CD4-positive, alpha-beta memory T cell (primary cell): ENCODE measurements around the gene TEKTIP1. TPM values are rescaled to one million over a fixed set of nuclear protein-coding genes. Genes with fewer than 3 reads are reported as not detected.

Experiments used
- CTCF ChIA-PET: fragments of 350-600 bp; sonication (Branson Sonifier 250); formaldehyde crosslinking; loops from one replicate; lab custom pipeline; 2021; ENCODE audit warnings: inconsistent platforms; ENCODE audit not compliant: partially characterized antibody; lab: Charles Lee
- POLR2A ChIA-PET: fragments of 350-600 bp; sonication (Branson Sonifier 250); formaldehyde crosslinking; loops from one replicate; lab custom pipeline; 2021; ENCODE audit not compliant: partially characterized antibody; lab: Charles Lee
- DNase-seq, 5 donors: peaks; one replicate each; pipeline versions ENCODE4 v3.0.0 to v3.0.0-alpha.2; 2020 to 2022; ENCODE audit warnings: mixed read lengths in 1 of 5
- H3K27ac ChIP-seq: one replicate; pipeline ENCODE4 v1.7.0; 2013; ENCODE audit warnings: low read depth, low read length
- H3K27me3 ChIP-seq: 2 replicates; pipeline ENCODE4 v1.7.0; 2013; ENCODE audit warnings: mild to moderate bottlenecking, low read length, moderate library complexity; ENCODE audit not compliant: insufficient read depth
- H3K36me3 ChIP-seq: 2 replicates; pipeline ENCODE4 v1.7.0; 2013; ENCODE audit warnings: mild to moderate bottlenecking, low read length, moderate library complexity; ENCODE audit not compliant: insufficient read depth
- H3K4me1 ChIP-seq: 2 replicates; pipeline ENCODE4 v1.7.0; 2013; ENCODE audit warnings: mild to moderate bottlenecking, low read length, moderate library complexity; ENCODE audit not compliant: insufficient read depth
- H3K4me3 ChIP-seq, 2 donors: one replicate each; pipeline ENCODE4 v1.7.0; 2013; ENCODE audit warnings: low read length in 2 of 2, mild to moderate bottlenecking in 1 of 2
- H3K9me3 ChIP-seq, 2 donors: one replicate each; pipeline ENCODE4 v1.7.0; 2013; ENCODE audit warnings: low read length in 2 of 2, control low read depth in 1 of 2; ENCODE audit not compliant: control insufficient read depth in 1 of 2
- H3K27ac Mint-ChIP-seq, 7 donors: one replicate each; pipeline ENCODE4 v1.8.0; 2020 to 2021; ENCODE audit warnings: mixed read lengths in 7 of 7, mild to moderate bottlenecking in 6 of 7, inconsistent platforms in 3 of 7, moderate library complexity in 3 of 7
- H3K27me3 Mint-ChIP-seq, 2 donors: one replicate each; pipeline ENCODE4 v1.8.0; 2020 to 2021; ENCODE audit warnings: mixed read lengths in 2 of 2
- H3K36me3 Mint-ChIP-seq, 2 donors: one replicate each; pipeline ENCODE4 v1.8.0; 2020 to 2021; ENCODE audit warnings: mixed read lengths in 2 of 2, inconsistent platforms in 1 of 2, mild to moderate bottlenecking in 1 of 2
- H3K4me1 Mint-ChIP-seq, 4 donors: one replicate each; pipeline ENCODE4 v1.8.0; 2020 to 2021; ENCODE audit warnings: mixed read lengths in 4 of 4, mild to moderate bottlenecking in 1 of 4
- H3K4me3 Mint-ChIP-seq, 8 donors: one replicate each; pipeline ENCODE4 v1.8.0; 2020 to 2021; ENCODE audit warnings: mixed read lengths in 8 of 8, mild to moderate bottlenecking in 7 of 8, moderate library complexity in 6 of 8, inconsistent platforms in 3 of 8
- H3K9me3 Mint-ChIP-seq, 8 donors: one replicate each; pipeline ENCODE4 v1.8.0; 2020 to 2021; ENCODE audit warnings: mixed read lengths in 8 of 8, mild to moderate bottlenecking in 5 of 8, inconsistent platforms in 3 of 8, moderate library complexity in 1 of 8
- intact Hi-C: fragments of 100-400 bp; cut with micrococcal nuclease; formaldehyde crosslinking; loops from one replicate; pipeline ENCODE4 v1.15.1; 2023
- polyA plus RNA-seq, 2 donors: library from polyadenylated mRNA; unstranded; fragments of 300-500 nt; fragmentation: Illumina TruSeq; gene quantifications; one replicate each; pipeline ENCODE4 v1.2.3, GENCODE V29; 2021
- total RNA-seq, 2 experiments: library from RNA; stranded (reverse); gene quantifications; one replicate each; pipeline ENCODE4 v1.2.3, GENCODE V29; 2021

TEKTIP1 gene
- total and polyA plus RNA-seq, 4 experiments from 2014 or later, result 0.55 to 10.6 (median 8.1) TPM; not detected in 1

GRCh38 chr19:3494559-3494958 lies 44.4 kb upstream of the TEKTIP1 start:
- POLR2A ChIA-PET, result no interaction called here
- Histone ChIP-seq H3K27ac (no peak overlapping the region), H3K9me3 (no peaks in the 10 kb centered on the region), H3K27me3 (no peaks in the 10 kb centered on the region), H3K36me3 (peaks cover 22% of the 10 kb centered on the region), H3K4me1 (peaks cover 19% of the 10 kb centered on the region), H3K4me3 (no peak overlapping the region)
- Mint-ChIP-seq H3K27me3 (no peaks in the 10 kb centered on the region), H3K4me1 (peaks cover 6 to 21% (median 11%) of the 10 kb centered on the region in 4 donors), H3K4me3 (peak overlapping the region in 2 of 8 donors; percentile 6 to 17), H3K9me3 (peaks cover 0 to 2% (median 0%) of the 10 kb centered on the region in 8 donors), H3K27ac (peak overlapping the region in 3 of 7 donors; percentile 36 to 68 (median 64)), H3K36me3 (peaks cover 20 to 32% of the 10 kb centered on the region in 2 donors)
- CTCF ChIA-PET, result interaction anchor here (0.5 to 1.5 kb wide), 4 partner anchors 9 to 63 kb away, joined by 3 to 12 read pairs (median 4); no protein-coding TSS in a partner anchor
- intact Hi-C loops, result no loop called here
- peak in 4 of 5 donors; percentile 27 to 65 (median 37) for DNase-seq

GRCh38 chr19:3496392-3497273 lies 42.3 kb upstream of the TEKTIP1 start:
- H3K27me3 Mint-ChIP-seq, result no peaks in the 10 kb centered on the region
- intact Hi-C loops, result no loop called here

GRCh38 chr19:3497757-3498520 lies 41.0 kb upstream of the TEKTIP1 start:
- Histone ChIP-seq H3K4me1 (peaks cover 31% of the 10 kb centered on the region), H3K9me3 (no peaks in the 10 kb centered on the region), H3K4me3 (no peak overlapping the region), H3K27ac (no peak overlapping the region), H3K27me3 (no peaks in the 10 kb centered on the region), H3K36me3 (peaks cover 18% of the 10 kb centered on the region)
- H3K27me3 Mint-ChIP-seq, result no peaks in the 10 kb centered on the region
- H3K27ac Mint-ChIP-seq, result peak overlapping the region in 4 of 7 donors; percentile 11 to 36 (median 18)
- H3K36me3 Mint-ChIP-seq, result peaks cover 15 to 30% of the 10 kb centered on the region in 2 donors
- DNase-seq, result no peak
- peaks cover 14 to 35% (median 19%) of the 10 kb centered on the region in 4 donors for H3K4me1 Mint-ChIP-seq
- H3K9me3 Mint-ChIP-seq, result peaks cover 0 to 5% (median 0%) of the 10 kb centered on the region in 8 donors
- POLR2A ChIA-PET, result no interaction called here
- CTCF ChIA-PET, result interaction anchor here (6.1 kb wide), 1 partner anchor 13 kb away, joined by 39 read pairs; no protein-coding TSS in a partner anchor
- intact Hi-C loops, result no loop called here
- peak overlapping the region in 5 of 8 donors; percentile 4 to 54 (median 26) for H3K4me3 Mint-ChIP-seq

More at GRCh38 chr19:3496392-3497273, 42.3 kb upstream of the TEKTIP1 start:
- H3K4me1 Mint-ChIP-seq, result peaks cover 14 to 35% (median 19%) of the 10 kb centered on the region in 4 donors
- peaks cover 18% of the 10 kb centered on the region for H3K36me3 ChIP-seq
- H3K4me3 ChIP-seq, result no peak overlapping the region
- ChIA-PET POLR2A (interaction anchor here (1.4 kb wide), 1 partner anchor 8 kb away, joined by 4 read pairs; no protein-coding TSS in a partner anchor), CTCF (interaction anchor here (6.1 kb wide), 1 partner anchor 11 kb away, joined by 39 read pairs; no protein-coding TSS in a partner anchor)
- peak overlapping the region in 1 of 7 donors; percentile 53 for H3K27ac Mint-ChIP-seq
- peaks cover 0 to 5% (median 0%) of the 10 kb centered on the region in 8 donors for H3K9me3 Mint-ChIP-seq
- no peak overlapping the region for H3K27ac ChIP-seq
- peaks cover 31% of the 10 kb centered on the region for H3K4me1 ChIP-seq
- H3K9me3 ChIP-seq, result no peaks in the 10 kb centered on the region
- peaks cover 20 to 33% of the 10 kb centered on the region in 2 donors for H3K36me3 Mint-ChIP-seq
- H3K27me3 ChIP-seq, result no peaks in the 10 kb centered on the region
- peak overlapping the region in 1 of 8 donors; percentile 33 for H3K4me3 Mint-ChIP-seq
- peak in 1 of 5 donors; percentile 13 for DNase-seq

GRCh38 chr19:3499738-3500428 lies 39.1 kb upstream of the TEKTIP1 start:
- peaks cover 0 to 8% (median 0%) of the 10 kb centered on the region in 8 donors for H3K9me3 Mint-ChIP-seq
- intact Hi-C loops, result loop anchor here (1.0 kb wide), 1 partner anchor 65 kb away; no protein-coding TSS in a partner anchor
- H3K27ac Mint-ChIP-seq, result peak overlapping the region; percentile 91 to 100 (median 95)
- peaks cover 18 to 38% (median 22%) of the 10 kb centered on the region in 4 donors for H3K4me1 Mint-ChIP-seq
- peak overlapping the region; percentile 85 for H3K27ac ChIP-seq
- CTCF ChIA-PET, result interaction anchor here (1.0 to 6.1 kb wide), 5 partner anchors 8 to 263 kb away, joined by 3 to 39 read pairs (median 3); partner anchors contain the start of gene MRPL54
- no peak for DNase-seq
- no peaks in the 10 kb centered on the region for H3K9me3 ChIP-seq
- peaks cover 15 to 21% of the 10 kb centered on the region in 2 donors for H3K36me3 Mint-ChIP-seq
- H3K4me3 Mint-ChIP-seq, result peak overlapping the region; percentile 82 to 98 (median 93)
- peaks cover 14% of the 10 kb centered on the region for H3K36me3 ChIP-seq
- H3K27me3 Mint-ChIP-seq, result no peaks in the 10 kb centered on the region
- H3K4me1 ChIP-seq, result peaks cover 25% of the 10 kb centered on the region
- peak overlapping the region; percentile 64 to 87 for H3K4me3 ChIP-seq
- H3K27me3 ChIP-seq, result no peaks in the 10 kb centered on the region
- POLR2A ChIA-PET, result interaction anchor here (1.3 to 2.0 kb wide), 5 partner anchors 9 to 263 kb away, joined by 4 to 10 read pairs (median 7); partner anchors contain the start of genes MRPL54 and SMIM44

- Mint-ChIP-seq H3K4me3 (peak within 1 kb of the TSS; percentile 82 to 98 (median 93)), H3K9me3 (peaks cover 0 to 8% (median 0%) of the 10 kb centered on the region in 8 donors), H3K4me1 (peaks cover 20 to 42% (median 26%) of the 10 kb centered on the region in 4 donors), H3K36me3 (peaks cover 12 to 18% of the 10 kb centered on the region in 2 donors), H3K27me3 (no peaks in the 10 kb centered on the region), H3K27ac (peak within 1 kb of the TSS; percentile 91 to 100 (median 95))
- no peaks in the 10 kb centered on the region for H3K27me3 ChIP-seq
- H3K27ac ChIP-seq, result peak within 1 kb of the TSS; percentile 85
- H3K4me1 ChIP-seq, result peaks cover 32% of the 10 kb centered on the region
- H3K36me3 ChIP-seq, result peaks cover 14% of the 10 kb centered on the region
- ChIA-PET CTCF (interaction anchor here (1.1 to 6.1 kb wide), 4 partner anchors 9 to 262 kb away, joined by 3 to 39 read pairs (median 5); partner anchors contain the start of gene MRPL54), POLR2A (interaction anchor here (1.1 to 2.0 kb wide), 7 partner anchors 10 to 262 kb away, joined by 3 to 10 read pairs (median 6); partner anchors contain the start of genes MRPL54 and SMIM44)
- intact Hi-C loops, result loop anchor here (1.0 kb wide), 1 partner anchor 65 kb away; no protein-coding TSS in a partner anchor
- H3K9me3 ChIP-seq, result no peaks in the 10 kb centered on the region
- DNase-seq, result peak; percentile 94 to 96 (median 95)
- H3K4me3 ChIP-seq, result peak within 1 kb of the TSS; percentile 64 to 87
Measured at GRCh38 chr19:3500429-3501101, 38.4 kb upstream of the TEKTIP1 start, which contains the start of gene DOHH. Gene DOHH, minus strand, starts transcription at chr19:3500674. Its CDS starts 3,860 bp downstream, at chr19:3496814.
